SJSA1 (cell line): ENCODE data around the gene COLEC11. TPM values are rescaled to one million over a fixed set of nuclear protein-coding genes. Genes with fewer than 3 reads are reported as not detected.

Experiments
- DNase-seq, 2 experiments: peaks; one replicate each; pipeline ENCODE4 v3.0.0-alpha.2; 2015 to 2020; ENCODE audit warnings: low spot score in 2 of 2, low read depth in 1 of 2
- H3K27ac ChIP-seq: fragments of 250-450 bp; sonication (Bioruptor Pico); 2 replicates; pipeline ENCODE4 v1.5.1; 2020; ENCODE audit warnings: mild to moderate bottlenecking, moderate library complexity
- H3K27me3 ChIP-seq: fragments of 250-450 bp; sonication (Bioruptor Pico); replicated peaks from 2 replicates; pipeline ENCODE4 v1.5.1; 2020; ENCODE audit warnings: mild to moderate bottlenecking, moderate library complexity
- H3K36me3 ChIP-seq: fragments of 250-450 bp; sonication (Bioruptor Pico); 2 replicates; pipeline ENCODE4 v1.5.1; 2020; ENCODE audit warnings: mild to moderate bottlenecking
- H3K4me1 ChIP-seq: fragments of 250-450 bp; sonication (Bioruptor Pico); replicated peaks from 2 replicates; pipeline ENCODE4 v1.6.1; 2021; ENCODE audit warnings: mild to moderate bottlenecking
- H3K4me3 ChIP-seq: fragments of 250-450 bp; sonication (Bioruptor Pico); 2 replicates; pipeline ENCODE4 v1.5.1; 2020; ENCODE audit warnings: mild to moderate bottlenecking
- H3K9me3 ChIP-seq: fragments of 250-450 bp; sonication (Bioruptor Pico); replicated peaks from 2 replicates; pipeline ENCODE4 v1.5.1; 2020; ENCODE audit warnings: mild to moderate bottlenecking
- total RNA-seq: library from RNA; depleted of rRNA; stranded (reverse); fragments of >200 nt; shearing (Covaris generic); gene quantifications from 2 replicates; pipeline ENCODE4 v1.2.3, GENCODE V29; 2014

COLEC11 gene
- total RNA-seq, 1 experiment from 2014 or later, result not detected

GRCh38 chr2:3647246-3647645 is 52.3 kb downstream of the COLEC11 start:
- no peak overlapping the region for H3K27ac ChIP-seq
- H3K27me3 ChIP-seq, result no peaks in the 10 kb centered on the region; the same call in 1 of the 2 replicates
- DNase-seq, result no peak
- H3K36me3 ChIP-seq, result no peaks in the 10 kb centered on the region
- H3K9me3 ChIP-seq, result no peaks in the 10 kb centered on the region
- H3K4me3 ChIP-seq, result no peak overlapping the region
- H3K4me1 ChIP-seq, result no peaks in the 10 kb centered on the region

- no peaks in the 10 kb centered on the region for H3K4me1 ChIP-seq
- H3K36me3 ChIP-seq, result no peaks in the 10 kb centered on the region
- H3K27me3 ChIP-seq, result no peaks in the 10 kb centered on the region; the same call in 1 of the 2 replicates
- no peak overlapping the region for H3K27ac ChIP-seq
- H3K4me3 ChIP-seq, result no peak overlapping the region
- DNase-seq, result no peak
- H3K9me3 ChIP-seq, result no peaks in the 10 kb centered on the region
These were observed 53.1 kb downstream of the COLEC11 start for GRCh38 chr2:3647831-3648651.

DNA sequence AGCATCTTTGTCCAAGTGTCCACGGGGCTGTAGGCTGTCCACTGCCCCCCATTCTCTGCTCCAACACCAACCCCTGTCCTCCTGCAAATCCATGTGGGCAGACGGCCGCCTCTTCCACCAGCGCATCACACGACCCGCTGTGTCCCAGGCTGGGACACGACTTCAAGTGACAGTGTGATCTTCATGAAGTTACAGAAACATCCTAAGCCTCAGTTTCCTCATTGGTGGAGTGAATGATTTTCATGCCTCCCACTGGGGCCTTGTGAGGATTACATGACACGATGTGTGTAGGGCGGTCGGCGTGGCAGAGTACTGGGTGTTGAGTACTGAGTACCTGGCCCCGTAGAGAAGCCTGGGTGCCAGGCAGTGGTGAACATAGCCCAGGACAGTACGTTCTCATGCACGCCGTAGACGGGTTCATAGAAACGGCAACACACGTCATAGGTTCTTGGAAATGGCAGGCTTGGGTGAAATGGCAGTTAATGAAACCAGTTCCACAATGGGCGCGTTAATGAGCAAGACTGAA is 53.8 kb downstream of the COLEC11 start:
- Histone ChIP-seq H3K4me1 (no peaks in the 10 kb centered on the region), H3K27me3 (no peaks in the 10 kb centered on the region; the same call in 1 of the 2 replicates), H3K27ac (no peak overlapping the region), H3K4me3 (no peak overlapping the region), H3K9me3 (no peaks in the 10 kb centered on the region), H3K36me3 (no peaks in the 10 kb centered on the region)
- DNase-seq, result no peak

DNA sequence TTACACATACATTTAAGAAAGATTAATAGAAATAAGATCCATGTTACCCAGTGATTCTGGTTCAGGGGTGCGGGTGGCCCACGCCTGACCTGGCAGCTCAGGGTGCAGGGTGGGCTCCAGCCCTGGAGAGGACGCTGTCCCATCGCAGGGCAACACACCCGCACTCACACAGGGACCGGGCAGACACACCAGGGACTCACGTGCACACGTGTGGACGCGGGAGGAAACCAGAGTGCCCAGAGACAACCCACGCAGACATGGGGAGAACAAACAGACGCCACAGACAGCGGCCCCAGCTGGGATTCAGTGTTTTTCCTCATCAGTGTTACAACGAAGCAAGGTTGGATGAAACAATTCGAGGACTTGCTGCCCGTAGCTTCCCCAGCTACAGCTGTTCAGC is 54.7 kb downstream of the COLEC11 start:
- H3K4me3 ChIP-seq, result no peak overlapping the region
- H3K9me3 ChIP-seq, result no peaks in the 10 kb centered on the region
- no peak for DNase-seq
- H3K27me3 ChIP-seq, result no peaks in the 10 kb centered on the region; the same call in 1 of the 2 replicates
- no peak overlapping the region for H3K27ac ChIP-seq
- no peaks in the 10 kb centered on the region for H3K36me3 ChIP-seq
- no peaks in the 10 kb centered on the region for H3K4me1 ChIP-seq

GRCh38 chr2:3650140-3650920 is 55.4 kb downstream of the COLEC11 start:
- no peak for DNase-seq
- no peaks in the 10 kb centered on the region for H3K36me3 ChIP-seq
- H3K4me3 ChIP-seq, result no peak overlapping the region
- no peaks in the 10 kb centered on the region for H3K4me1 ChIP-seq
- no peak overlapping the region for H3K27ac ChIP-seq
- no peaks in the 10 kb centered on the region for H3K9me3 ChIP-seq
- no peaks in the 10 kb centered on the region; the same call in 1 of the 2 replicates for H3K27me3 ChIP-seq

DNA sequence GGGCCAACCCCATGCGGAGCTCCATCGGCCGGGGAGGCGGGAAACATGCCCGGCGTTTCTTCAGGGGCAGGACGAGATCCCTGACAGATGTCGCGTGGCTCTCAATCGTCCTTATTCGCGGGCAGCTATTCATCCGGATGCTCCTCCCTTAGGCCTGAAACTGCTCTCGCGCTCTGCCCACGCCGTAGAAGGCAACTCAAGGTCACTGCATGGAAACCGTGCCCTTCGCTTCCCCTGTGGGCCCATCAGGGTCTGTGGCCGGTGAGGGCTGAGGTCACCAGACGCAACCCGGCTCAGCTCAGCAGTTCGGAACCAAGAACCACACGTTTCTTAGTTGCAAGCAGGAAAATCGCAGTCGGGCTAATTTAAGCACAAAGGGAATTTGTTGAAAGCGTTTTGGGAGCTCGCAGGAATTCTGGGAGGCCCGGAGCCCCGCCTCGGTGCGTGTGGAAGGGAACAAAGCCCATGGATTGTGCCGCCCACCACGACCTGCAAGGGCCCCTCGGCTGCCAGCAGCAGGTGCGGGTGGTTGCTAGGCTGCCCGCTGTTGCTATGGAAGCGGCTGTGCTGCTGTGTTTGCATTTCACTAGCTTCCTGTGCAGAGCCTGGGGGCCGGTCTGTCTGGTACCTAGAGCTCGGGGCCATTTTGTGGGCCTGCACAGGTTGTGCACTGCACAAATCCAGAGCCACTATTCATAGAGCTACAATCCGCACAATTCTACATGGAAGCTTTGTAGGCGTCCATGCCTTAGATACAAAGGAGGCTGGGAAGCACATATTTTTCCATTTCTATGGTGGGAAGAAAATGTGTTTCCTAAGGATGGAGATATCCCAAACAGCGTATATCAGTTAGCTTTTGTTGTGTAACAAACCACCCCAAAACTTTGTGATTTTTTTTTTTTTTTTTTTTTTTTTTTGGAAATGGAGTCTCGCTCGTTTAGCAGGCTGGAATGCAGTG is 57.1 kb downstream of the COLEC11 start:
- H3K4me3 ChIP-seq, result no peak overlapping the region

DNA sequence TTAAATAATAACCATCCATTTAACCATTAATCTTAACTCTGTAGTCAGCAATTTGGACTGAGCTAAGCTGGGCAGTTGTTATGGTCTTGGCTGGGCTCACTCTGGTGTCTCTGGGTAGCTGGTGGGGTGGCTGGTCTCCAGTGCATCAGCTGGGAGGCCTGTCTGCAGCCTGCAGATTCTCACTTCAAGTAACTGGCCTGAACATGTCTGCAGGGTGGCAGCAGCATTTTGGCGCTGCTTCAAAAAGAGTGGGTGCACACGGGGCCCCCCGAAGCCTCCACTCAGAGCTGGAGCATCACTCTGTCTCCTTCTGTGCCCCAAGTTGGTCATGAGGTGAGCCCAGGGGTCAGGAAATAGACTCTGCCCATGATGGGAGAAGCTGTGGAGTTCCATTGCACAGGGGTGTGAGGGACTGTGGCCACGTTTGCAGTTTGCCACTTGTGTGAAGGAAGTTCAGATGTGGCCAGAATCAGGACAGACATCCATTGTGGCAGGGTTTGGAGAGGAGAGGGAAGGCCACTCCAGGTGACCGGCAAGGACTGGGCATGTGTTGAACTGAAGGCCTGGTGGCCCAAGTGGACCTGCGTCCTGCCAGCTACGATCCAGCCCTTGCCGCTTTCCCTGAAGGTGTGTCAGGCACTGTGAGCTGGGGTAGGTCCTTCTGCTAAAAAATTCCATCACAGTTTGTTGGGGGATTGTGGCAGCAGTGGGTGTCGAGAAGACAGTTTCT is 58.1 kb downstream of the COLEC11 start:
- no peak overlapping the region for H3K27ac ChIP-seq
- H3K9me3 ChIP-seq, result no peaks in the 10 kb centered on the region
- H3K27me3 ChIP-seq, result no peaks in the 10 kb centered on the region; the same call in 1 of the 2 replicates
- H3K4me1 ChIP-seq, result no peaks in the 10 kb centered on the region
- no peaks in the 10 kb centered on the region for H3K36me3 ChIP-seq
- H3K4me3 ChIP-seq, result no peak overlapping the region
- no peak for DNase-seq

More for the DNA sequence above, 57.1 kb downstream of the COLEC11 start:
- no peaks in the 10 kb centered on the region for H3K36me3 ChIP-seq
- no peak for DNase-seq
- no peaks in the 10 kb centered on the region for H3K4me1 ChIP-seq
- H3K27ac ChIP-seq, result no peak overlapping the region
- no peaks in the 10 kb centered on the region; the same call in 1 of the 2 replicates for H3K27me3 ChIP-seq
- H3K9me3 ChIP-seq, result no peaks in the 10 kb centered on the region

DNA sequence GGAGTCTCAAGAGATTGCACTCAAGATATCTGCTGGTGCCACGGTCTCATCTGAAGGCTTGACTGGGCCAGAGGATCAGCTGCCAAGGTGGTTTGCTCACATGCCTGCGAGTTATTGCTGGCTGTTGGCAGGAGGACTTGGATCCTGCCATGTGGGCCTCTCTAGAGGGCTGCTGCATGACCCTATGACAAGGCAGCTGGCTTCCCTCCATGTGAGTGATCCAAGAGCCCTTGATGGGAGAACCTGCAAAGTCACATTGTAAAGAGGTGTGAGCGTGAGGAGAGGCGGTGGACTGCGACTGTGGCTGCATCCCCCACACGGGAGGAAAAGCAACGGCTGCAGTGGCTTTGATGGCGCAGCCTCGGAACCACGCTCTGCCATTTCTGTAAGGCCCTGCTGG is 59.1 kb downstream of the COLEC11 start:
- no peak overlapping the region for H3K4me3 ChIP-seq
- no peaks in the 10 kb centered on the region for H3K36me3 ChIP-seq
- DNase-seq, result no peak
- no peaks in the 10 kb centered on the region for H3K9me3 ChIP-seq
- no peaks in the 10 kb centered on the region; the same call in 1 of the 2 replicates for H3K27me3 ChIP-seq
- no peak overlapping the region for H3K27ac ChIP-seq
- no peaks in the 10 kb centered on the region for H3K4me1 ChIP-seq

GRCh38 chr2:3654531-3655225 is 59.8 kb downstream of the COLEC11 start:
- Histone ChIP-seq H3K4me3 (no peak overlapping the region), H3K9me3 (no peaks in the 10 kb centered on the region), H3K4me1 (no peaks in the 10 kb centered on the region), H3K27ac (no peak overlapping the region), H3K36me3 (no peaks in the 10 kb centered on the region), H3K27me3 (no peaks in the 10 kb centered on the region; the same call in 1 of the 2 replicates)
- DNase-seq, result no peak

DNA sequence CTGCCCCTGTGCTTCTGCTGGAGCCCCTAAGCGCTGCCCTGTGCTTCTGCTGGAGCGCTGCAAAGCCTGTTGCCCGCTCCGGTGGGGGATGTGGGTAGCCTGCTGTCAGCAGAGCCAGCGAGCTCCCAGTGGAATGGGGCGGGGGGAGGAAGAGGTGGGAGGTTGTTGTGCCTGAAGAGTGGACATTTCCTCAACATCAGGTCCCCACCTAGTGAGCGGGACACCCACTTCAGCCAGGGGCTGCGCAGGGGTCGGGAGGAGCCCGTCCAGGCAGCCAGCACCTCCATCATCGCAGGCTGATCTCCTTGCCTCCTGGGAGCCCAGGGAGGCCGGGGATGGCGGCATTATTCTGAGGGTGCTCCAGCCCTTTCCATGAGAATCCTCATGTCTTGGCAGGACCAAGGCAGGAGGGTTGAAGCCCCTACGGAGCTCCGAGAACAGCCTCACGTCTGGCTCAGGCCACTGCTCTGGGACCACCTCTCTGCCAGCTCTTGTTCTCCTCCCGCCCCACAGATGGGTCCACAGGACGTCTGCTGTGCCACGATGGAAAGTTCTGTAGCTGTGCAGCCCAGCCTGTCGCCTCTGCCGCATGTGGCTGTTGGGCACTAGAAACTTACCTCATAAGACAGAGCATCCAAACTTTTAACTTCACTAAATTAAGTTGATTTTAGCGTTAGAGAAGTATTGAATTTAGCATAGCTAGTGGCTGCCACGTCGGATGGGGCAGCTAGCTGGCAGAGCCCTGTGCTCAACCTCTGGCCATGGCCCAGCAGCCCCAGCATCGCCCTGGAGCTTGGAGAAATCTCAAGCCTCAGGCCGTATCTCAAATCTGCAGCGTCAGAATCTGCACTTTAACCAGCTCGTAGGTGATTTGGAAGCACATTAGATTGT is 61.2 kb downstream of the COLEC11 start:
- Histone ChIP-seq H3K4me3 (no peak overlapping the region), H3K27me3 (no peaks in the 10 kb centered on the region; the same call in 1 of the 2 replicates), H3K36me3 (no peaks in the 10 kb centered on the region), H3K9me3 (no peaks in the 10 kb centered on the region), H3K4me1 (no peaks in the 10 kb centered on the region), H3K27ac (no peak overlapping the region)
- no peak for DNase-seq
